CD4-positive, alpha-beta T cell treated with Interleukin-6 at 100 ng/mL for 8 hours (primary cell): ENCODE measurements around the gene GLIS1.

ENCODE experiments used
- DNase-seq: peaks from one replicate; pipeline ENCODE4 v3.0.0-alpha.2; 2020; ENCODE audit warnings: mixed read lengths, low spot score

Gene GLIS1

GRCh38 chr1:53617851-53618499 lies 121.0 kb downstream of the GLIS1 start:
- DNase-seq = no peak

- no peak for DNase-seq
Measured at GRCh38 chr1:53617382-53617781, 121.6 kb downstream of the GLIS1 start.

GRCh38 chr1:53616927-53617326 lies 122.0 kb downstream of the GLIS1 start:
- no peak for DNase-seq

GRCh38 chr1:53616511-53616910 lies 122.5 kb downstream of the GLIS1 start:
- DNase-seq = no peak

- DNase-seq = no peak
Measured at GRCh38 chr1:53615101-53615500, 123.9 kb downstream of the GLIS1 start.

GRCh38 chr1:53614231-53615021 lies 124.5 kb downstream of the GLIS1 start:
- no peak for DNase-seq

- DNase-seq = no peak
Measured at GRCh38 chr1:53608676-53609075, 130.3 kb downstream of the GLIS1 start.

- no peak for DNase-seq
Measured at GRCh38 chr1:53608071-53608470, 130.9 kb downstream of the GLIS1 start.

GRCh38 chr1:53606651-53607051 lies 132.3 kb downstream of the GLIS1 start:
- no peak for DNase-seq

- no peak for DNase-seq
Measured at GRCh38 chr1:53606197-53606596, 132.8 kb downstream of the GLIS1 start.

- DNase-seq = no peak
Measured at GRCh38 chr1:53605181-53605580, 133.8 kb downstream of the GLIS1 start.

- DNase-seq = no peak
Measured at GRCh38 chr1:53604291-53604919, 134.6 kb downstream of the GLIS1 start.

- DNase-seq = no peak
Measured at GRCh38 chr1:53603431-53603830, 135.5 kb downstream of the GLIS1 start.

GRCh38 chr1:53601867-53602775 lies 136.8 kb downstream of the GLIS1 start:
- no peak for DNase-seq

GRCh38 chr1:53601031-53601745 lies 137.8 kb downstream of the GLIS1 start:
- DNase-seq = no peak

- DNase-seq = no peak
Measured at GRCh38 chr1:53600561-53600960, 138.4 kb downstream of the GLIS1 start.

GRCh38 chr1:53600001-53600400 lies 139.0 kb downstream of the GLIS1 start:
- DNase-seq = no peak

GRCh38 chr1:53599481-53599880 lies 139.5 kb downstream of the GLIS1 start:
- no peak for DNase-seq

GRCh38 chr1:53598966-53599365 lies 140.0 kb downstream of the GLIS1 start:
- no peak for DNase-seq

GRCh38 chr1:53595906-53596305 lies 143.1 kb downstream of the GLIS1 start:
- no peak for DNase-seq

- DNase-seq = no peak
Measured at GRCh38 chr1:53594391-53595180, 144.4 kb downstream of the GLIS1 start.
